CD4-positive, alpha-beta T cell (primary cell): ENCODE data around the gene ALDH1A1. TPM values are rescaled to one million over a fixed set of nuclear protein-coding genes. Genes with fewer than 3 reads are reported as not detected.

ENCODE experiments used
- ATAC-seq: fragments of 200-7000 bp; cut with Tn5 transposase; one replicate; pipeline ENCODE4 v1.10.0; 2022; ENCODE audit warnings: mild to moderate bottlenecking; ENCODE audit not compliant: poor library complexity
- CTCF ChIA-PET: fragments of 350-600 bp; sonication (Branson Sonifier 250); formaldehyde crosslinking; loops from one replicate; lab custom pipeline; 2021; ENCODE audit warnings: antibody characterized with exemption, inconsistent platforms; lab: Charles Lee
- POLR2A ChIA-PET: fragments of 350-600 bp; sonication (Branson Sonifier 250); formaldehyde crosslinking; loops from one replicate; lab custom pipeline; 2021; ENCODE audit warnings: antibody characterized with exemption, inconsistent platforms; lab: Charles Lee
- DNase-seq, 14 experiments: peaks; one replicate each; pipeline ENCODE4 v3.0.0-alpha.2; 2013 to 2020; ENCODE audit warnings: mixed read lengths in 2 of 14
- H3K27ac ChIP-seq, 2 donors: one replicate each; pipeline versions ENCODE4 v1.5.1 to v1.7.0; 2013; ENCODE audit warnings: low read length in 2 of 2, low read depth in 1 of 2, mild to moderate bottlenecking in 1 of 2
- H3K27me3 ChIP-seq, 2 experiments: 1 replicate in 1 of 2; 2 replicates in 1 of 2; pipeline versions ENCODE4 v1.6.1 to v1.7.0; 2013; ENCODE audit warnings: low read length in 2 of 2, control low read depth in 1 of 2, mild to moderate bottlenecking in 1 of 2, moderate library complexity in 1 of 2; ENCODE audit not compliant: insufficient read depth in 2 of 2, control insufficient read depth in 1 of 2
- H3K36me3 ChIP-seq: one replicate; pipeline ENCODE4 v1.6.1; 2013; ENCODE audit warnings: low read length, control low read depth; ENCODE audit not compliant: insufficient read depth
- H3K4me1 ChIP-seq: one replicate; pipeline ENCODE4 v1.6.1; 2013; ENCODE audit warnings: low read length, control low read depth; ENCODE audit not compliant: insufficient read depth
- H3K4me3 ChIP-seq: one replicate; pipeline ENCODE4 v1.5.1; 2013; ENCODE audit warnings: mild to moderate bottlenecking, low read length, moderate library complexity
- H3K9me3 ChIP-seq, 2 experiments: 1 replicate in 1 of 2; 2 replicates in 1 of 2; pipeline versions ENCODE4 v1.6.1 to v1.7.0; 2013; ENCODE audit warnings: low read length in 2 of 2, mild to moderate bottlenecking in 2 of 2, control low read depth in 1 of 2, moderate library complexity in 1 of 2; ENCODE audit not compliant: control insufficient read depth in 1 of 2, insufficient read depth in 1 of 2
- H3K27ac Mint-ChIP-seq: one replicate; pipeline ENCODE4 v1.8.0; 2020; ENCODE audit warnings: mixed read lengths
- H3K27me3 Mint-ChIP-seq: one replicate; pipeline ENCODE4 v1.8.0; 2021; ENCODE audit warnings: mixed read lengths
- H3K36me3 Mint-ChIP-seq: one replicate; pipeline ENCODE4 v1.8.0; 2021; ENCODE audit warnings: low read depth, mixed read lengths
- H3K4me1 Mint-ChIP-seq: one replicate; pipeline ENCODE4 v1.8.0; 2021; ENCODE audit warnings: low read depth, mixed read lengths
- H3K4me3 Mint-ChIP-seq: one replicate; pipeline ENCODE4 v1.8.0; 2020; ENCODE audit warnings: mild to moderate bottlenecking, mixed read lengths
- H3K9me3 Mint-ChIP-seq: one replicate; pipeline ENCODE4 v1.8.0; 2020; ENCODE audit warnings: mixed read lengths
- CTCF ChIP-seq: fragments of 200-600 bp; IDR thresholded peaks from one replicate; pipeline ENCODE4 v1.8.0; 2022; ENCODE audit warnings: antibody characterized with exemption, mild to moderate bottlenecking
- intact Hi-C, 2 experiments: fragments of 100-400 bp; cut with DNase I in 1 of 2; cut with micrococcal nuclease in 1 of 2; formaldehyde crosslinking; loops; one replicate each; pipeline versions ENCODE4 v1.15.1 to v1.9.0; 2023 to 2025; cut with DNase I, micrococcal nuclease
- total RNA-seq, 174 experiments: library from RNA in 2 of 174; stranded (reverse) in 2 of 174; gene quantifications; one replicate each; pipeline ENCODE4 v1.2.3 and lab custom pipeline; 2021 to 2026

ALDH1A1 gene
- total RNA-seq, 2 experiments from 2014 or later: 0.39 TPM; not detected in 1

- no peaks in the 10 kb centered on the region for H3K4me1 Mint-ChIP-seq
- no peaks in the 10 kb centered on the region for H3K36me3 ChIP-seq
- no peak overlapping the region for H3K4me3 ChIP-seq
- no peaks in the 10 kb centered on the region for H3K9me3 ChIP-seq
- H3K27ac ChIP-seq: no peak overlapping the region
- no peak overlapping the region for H3K4me3 Mint-ChIP-seq
- no peak for TF ChIP-seq CTCF
- no peaks in the 10 kb centered on the region for H3K27me3 ChIP-seq
- ChIA-PET CTCF (no interaction called here), POLR2A (no interaction called here)
- no peaks in the 10 kb centered on the region for H3K27me3 Mint-ChIP-seq
- intact Hi-C loops: no loop called here
- no peaks in the 10 kb centered on the region for H3K36me3 Mint-ChIP-seq
- no peaks in the 10 kb centered on the region for H3K4me1 ChIP-seq
- H3K27ac Mint-ChIP-seq: no peak overlapping the region
- ATAC-seq (no peak), DNase-seq (no peak)
- H3K9me3 Mint-ChIP-seq: no peaks in the 10 kb centered on the region
Measured at GRCh38 chr9:72984226-72984947, 31.5 kb upstream of the ALDH1A1 start.

GRCh38 chr9:72983512-72984225 is 30.8 kb upstream of the ALDH1A1 start:
- ATAC-seq: no peak
- intact Hi-C loops: no loop called here
- Mint-ChIP-seq H3K9me3 (no peaks in the 10 kb centered on the region), H3K4me1 (no peaks in the 10 kb centered on the region), H3K4me3 (no peak overlapping the region), H3K27me3 (no peaks in the 10 kb centered on the region), H3K27ac (no peak overlapping the region), H3K36me3 (no peaks in the 10 kb centered on the region)
- Histone ChIP-seq H3K27ac (no peak overlapping the region), H3K4me3 (no peak overlapping the region), H3K27me3 (no peaks in the 10 kb centered on the region), H3K9me3 (no peaks in the 10 kb centered on the region), H3K4me1 (no peaks in the 10 kb centered on the region), H3K36me3 (no peaks in the 10 kb centered on the region)
- ChIA-PET POLR2A (no interaction called here), CTCF (no interaction called here)
- TF ChIP-seq CTCF: no peak
- no peak for DNase-seq

GRCh38 chr9:72983056-72983455 is 30.2 kb upstream of the ALDH1A1 start:
- intact Hi-C loops: no loop called here
- Mint-ChIP-seq H3K4me3 (no peak overlapping the region), H3K27ac (no peak overlapping the region), H3K36me3 (no peaks in the 10 kb centered on the region), H3K27me3 (no peaks in the 10 kb centered on the region), H3K4me1 (no peaks in the 10 kb centered on the region), H3K9me3 (no peaks in the 10 kb centered on the region)
- Histone ChIP-seq H3K36me3 (no peaks in the 10 kb centered on the region), H3K4me1 (no peaks in the 10 kb centered on the region), H3K27me3 (no peaks in the 10 kb centered on the region), H3K4me3 (no peak overlapping the region), H3K27ac (no peak overlapping the region), H3K9me3 (no peaks in the 10 kb centered on the region)
- no peak for ATAC-seq
- no peak for TF ChIP-seq CTCF
- POLR2A ChIA-PET: no interaction called here
- DNase-seq: no peak
- CTCF ChIA-PET: no interaction called here
